ENCODE measurements around the gene TJP2. TPM values are rescaled to one million over a fixed set of nuclear protein-coding genes. Genes with fewer than 3 reads are reported as not detected.

Gene TJP2
- total and polyA plus RNA-seq, 10 of the 15 experiments (the other 5 are each of a cell fraction or from before 2014, with no cell fraction given): 6.4 to 59.9 (median 29.7) TPM

DNA sequence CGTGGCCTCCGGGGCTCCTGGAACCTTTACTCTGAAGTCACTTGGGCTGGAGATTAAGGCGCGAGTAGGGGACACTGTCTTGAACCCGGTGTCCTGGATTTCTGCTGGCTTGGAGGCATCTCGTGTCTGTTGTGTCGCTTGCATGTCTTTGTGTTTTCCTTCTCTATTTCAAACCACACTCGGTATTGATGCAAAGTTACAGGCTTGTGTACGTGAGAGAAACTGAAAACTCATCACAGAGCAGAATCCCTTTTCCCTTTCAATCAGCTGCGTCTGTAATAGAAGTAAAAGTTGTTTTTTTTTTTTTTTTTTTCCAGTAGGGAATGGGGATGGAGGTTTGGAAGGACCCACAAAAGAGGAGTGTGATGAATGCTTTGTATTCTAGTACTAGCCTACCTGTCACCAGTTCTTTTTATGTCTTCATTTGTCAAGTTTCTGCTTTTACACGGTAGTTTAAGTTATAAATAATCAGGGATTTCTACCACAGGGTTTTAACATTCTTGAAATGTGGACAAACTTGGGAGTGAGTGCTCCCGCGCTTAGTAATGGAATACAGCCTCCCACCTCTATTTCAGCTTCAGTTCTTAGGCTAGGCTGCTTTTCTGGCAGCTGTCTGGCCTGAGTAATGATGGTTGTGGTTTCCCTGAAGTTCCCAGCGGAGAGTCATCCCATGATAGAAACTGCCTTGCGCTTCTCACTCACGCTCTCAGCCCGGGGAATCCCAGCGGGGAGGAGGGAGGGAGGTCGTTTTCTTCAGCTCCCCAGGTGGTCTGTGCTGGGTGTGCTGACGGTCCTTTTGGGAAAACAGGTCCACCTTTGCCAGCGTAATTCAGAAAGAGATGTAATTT is 763 bp downstream of the TJP2 start (continued):
- TF ChIP-seq, protein P1, sequence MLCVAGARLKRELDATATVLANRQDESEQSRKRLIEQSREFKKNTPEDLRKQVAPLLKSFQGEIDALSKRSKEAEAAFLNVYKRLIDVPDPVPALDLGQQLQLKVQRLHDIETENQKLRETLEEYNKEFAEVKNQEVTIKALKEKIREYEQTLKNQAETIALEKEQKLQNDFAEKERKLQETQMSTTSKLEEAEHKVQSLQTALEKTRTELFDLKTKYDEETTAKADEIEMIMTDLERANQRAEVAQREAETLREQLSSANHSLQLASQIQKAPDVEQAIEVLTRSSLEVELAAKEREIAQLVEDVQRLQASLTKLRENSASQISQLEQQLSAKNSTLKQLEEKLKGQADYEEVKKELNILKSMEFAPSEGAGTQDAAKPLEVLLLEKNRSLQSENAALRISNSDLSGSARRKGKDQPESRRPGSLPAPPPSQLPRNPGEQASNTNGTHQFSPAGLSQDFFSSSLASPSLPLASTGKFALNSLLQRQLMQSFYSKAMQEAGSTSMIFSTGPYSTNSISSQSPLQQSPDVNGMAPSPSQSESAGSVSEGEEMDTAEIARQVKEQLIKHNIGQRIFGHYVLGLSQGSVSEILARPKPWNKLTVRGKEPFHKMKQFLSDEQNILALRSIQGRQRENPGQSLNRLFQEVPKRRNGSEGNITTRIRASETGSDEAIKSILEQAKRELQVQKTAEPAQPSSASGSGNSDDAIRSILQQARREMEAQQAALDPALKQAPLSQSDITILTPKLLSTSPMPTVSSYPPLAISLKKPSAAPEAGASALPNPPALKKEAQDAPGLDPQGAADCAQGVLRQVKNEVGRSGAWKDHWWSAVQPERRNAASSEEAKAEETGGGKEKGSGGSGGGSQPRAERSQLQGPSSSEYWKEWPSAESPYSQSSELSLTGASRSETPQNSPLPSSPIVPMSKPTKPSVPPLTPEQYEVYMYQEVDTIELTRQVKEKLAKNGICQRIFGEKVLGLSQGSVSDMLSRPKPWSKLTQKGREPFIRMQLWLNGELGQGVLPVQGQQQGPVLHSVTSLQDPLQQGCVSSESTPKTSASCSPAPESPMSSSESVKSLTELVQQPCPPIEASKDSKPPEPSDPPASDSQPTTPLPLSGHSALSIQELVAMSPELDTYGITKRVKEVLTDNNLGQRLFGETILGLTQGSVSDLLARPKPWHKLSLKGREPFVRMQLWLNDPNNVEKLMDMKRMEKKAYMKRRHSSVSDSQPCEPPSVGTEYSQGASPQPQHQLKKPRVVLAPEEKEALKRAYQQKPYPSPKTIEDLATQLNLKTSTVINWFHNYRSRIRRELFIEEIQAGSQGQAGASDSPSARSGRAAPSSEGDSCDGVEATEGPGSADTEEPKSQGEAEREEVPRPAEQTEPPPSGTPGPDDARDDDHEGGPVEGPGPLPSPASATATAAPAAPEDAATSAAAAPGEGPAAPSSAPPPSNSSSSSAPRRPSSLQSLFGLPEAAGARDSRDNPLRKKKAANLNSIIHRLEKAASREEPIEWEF (IDR thresholded peaks at IDR 0.05; ENCODE audit: insufficient replicate concordance, low read depth, low read length): peak; percentile 52
- TF ChIP-seq, protein P2, sequence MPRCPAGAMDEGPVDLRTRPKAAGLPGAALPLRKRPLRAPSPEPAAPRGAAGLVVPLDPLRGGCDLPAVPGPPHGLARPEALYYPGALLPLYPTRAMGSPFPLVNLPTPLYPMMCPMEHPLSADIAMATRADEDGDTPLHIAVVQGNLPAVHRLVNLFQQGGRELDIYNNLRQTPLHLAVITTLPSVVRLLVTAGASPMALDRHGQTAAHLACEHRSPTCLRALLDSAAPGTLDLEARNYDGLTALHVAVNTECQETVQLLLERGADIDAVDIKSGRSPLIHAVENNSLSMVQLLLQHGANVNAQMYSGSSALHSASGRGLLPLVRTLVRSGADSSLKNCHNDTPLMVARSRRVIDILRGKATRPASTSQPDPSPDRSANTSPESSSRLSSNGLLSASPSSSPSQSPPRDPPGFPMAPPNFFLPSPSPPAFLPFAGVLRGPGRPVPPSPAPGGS (IDR thresholded peaks at IDR 0.05; ENCODE audit: borderline replicate concordance, insufficient read depth, low read depth, low read length, poor library complexity, severe bottlenecking): peak; percentile 74
- no peak for TF ChIP-seq RCOR1 (conservative IDR thresholded peaks at IDR 0.05; ENCODE audit: low read depth, low read length)
- no peak for TF ChIP-seq POLR2AphosphoS2 (IDR thresholded peaks at IDR 0.05; ENCODE audit: low read depth, low read length)
- peak; percentile 91 to 92 for TF ChIP-seq IKZF2 (IDR thresholded peaks at IDR 0.05)
- peak; percentile 63; the same call in 1 of the 2 replicates for TF ChIP-seq TAF1 (IDR thresholded peaks at IDR 0.05; ENCODE audit: borderline replicate concordance, low read depth, low read length)
- TF ChIP-seq CHD1 (IDR thresholded peaks at IDR 0.05; ENCODE audit: low read depth, low read length): no peak
- TF ChIP-seq RUNX3 (IDR thresholded peaks at IDR 0.05; ENCODE audit: low read length): peak; percentile 96
- peak; percentile 81 to 84 for TF ChIP-seq EP300 (IDR thresholded peaks at IDR 0.05; ENCODE audit: borderline replicate concordance in 1 of 2, control insufficient read depth in 1 of 2, low read depth in 2 of 2, low read length in 2 of 2)
- TF ChIP-seq SMAD5 (IDR thresholded peaks at IDR 0.05; ENCODE audit: low read depth): 0 out of 2 replicates have a peak, but pooled peaks have one; percentile 39
- no peak for TF ChIP-seq ZNF622 (IDR thresholded peaks at IDR 0.05)
- TF ChIP-seq, protein P3, sequence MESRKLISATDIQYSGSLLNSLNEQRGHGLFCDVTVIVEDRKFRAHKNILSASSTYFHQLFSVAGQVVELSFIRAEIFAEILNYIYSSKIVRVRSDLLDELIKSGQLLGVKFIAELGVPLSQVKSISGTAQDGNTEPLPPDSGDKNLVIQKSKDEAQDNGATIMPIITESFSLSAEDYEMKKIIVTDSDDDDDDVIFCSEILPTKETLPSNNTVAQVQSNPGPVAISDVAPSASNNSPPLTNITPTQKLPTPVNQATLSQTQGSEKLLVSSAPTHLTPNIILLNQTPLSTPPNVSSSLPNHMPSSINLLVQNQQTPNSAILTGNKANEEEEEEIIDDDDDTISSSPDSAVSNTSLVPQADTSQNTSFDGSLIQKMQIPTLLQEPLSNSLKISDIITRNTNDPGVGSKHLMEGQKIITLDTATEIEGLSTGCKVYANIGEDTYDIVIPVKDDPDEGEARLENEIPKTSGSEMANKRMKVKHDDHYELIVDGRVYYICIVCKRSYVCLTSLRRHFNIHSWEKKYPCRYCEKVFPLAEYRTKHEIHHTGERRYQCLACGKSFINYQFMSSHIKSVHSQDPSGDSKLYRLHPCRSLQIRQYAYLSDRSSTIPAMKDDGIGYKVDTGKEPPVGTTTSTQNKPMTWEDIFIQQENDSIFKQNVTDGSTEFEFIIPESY (IDR thresholded peaks at IDR 0.05): no peak
- no peak for TF ChIP-seq NR2C2 (IDR thresholded peaks at IDR 0.05; ENCODE audit: borderline replicate concordance, control insufficient read depth, insufficient read length, low read depth)
- TF ChIP-seq, protein P4, sequence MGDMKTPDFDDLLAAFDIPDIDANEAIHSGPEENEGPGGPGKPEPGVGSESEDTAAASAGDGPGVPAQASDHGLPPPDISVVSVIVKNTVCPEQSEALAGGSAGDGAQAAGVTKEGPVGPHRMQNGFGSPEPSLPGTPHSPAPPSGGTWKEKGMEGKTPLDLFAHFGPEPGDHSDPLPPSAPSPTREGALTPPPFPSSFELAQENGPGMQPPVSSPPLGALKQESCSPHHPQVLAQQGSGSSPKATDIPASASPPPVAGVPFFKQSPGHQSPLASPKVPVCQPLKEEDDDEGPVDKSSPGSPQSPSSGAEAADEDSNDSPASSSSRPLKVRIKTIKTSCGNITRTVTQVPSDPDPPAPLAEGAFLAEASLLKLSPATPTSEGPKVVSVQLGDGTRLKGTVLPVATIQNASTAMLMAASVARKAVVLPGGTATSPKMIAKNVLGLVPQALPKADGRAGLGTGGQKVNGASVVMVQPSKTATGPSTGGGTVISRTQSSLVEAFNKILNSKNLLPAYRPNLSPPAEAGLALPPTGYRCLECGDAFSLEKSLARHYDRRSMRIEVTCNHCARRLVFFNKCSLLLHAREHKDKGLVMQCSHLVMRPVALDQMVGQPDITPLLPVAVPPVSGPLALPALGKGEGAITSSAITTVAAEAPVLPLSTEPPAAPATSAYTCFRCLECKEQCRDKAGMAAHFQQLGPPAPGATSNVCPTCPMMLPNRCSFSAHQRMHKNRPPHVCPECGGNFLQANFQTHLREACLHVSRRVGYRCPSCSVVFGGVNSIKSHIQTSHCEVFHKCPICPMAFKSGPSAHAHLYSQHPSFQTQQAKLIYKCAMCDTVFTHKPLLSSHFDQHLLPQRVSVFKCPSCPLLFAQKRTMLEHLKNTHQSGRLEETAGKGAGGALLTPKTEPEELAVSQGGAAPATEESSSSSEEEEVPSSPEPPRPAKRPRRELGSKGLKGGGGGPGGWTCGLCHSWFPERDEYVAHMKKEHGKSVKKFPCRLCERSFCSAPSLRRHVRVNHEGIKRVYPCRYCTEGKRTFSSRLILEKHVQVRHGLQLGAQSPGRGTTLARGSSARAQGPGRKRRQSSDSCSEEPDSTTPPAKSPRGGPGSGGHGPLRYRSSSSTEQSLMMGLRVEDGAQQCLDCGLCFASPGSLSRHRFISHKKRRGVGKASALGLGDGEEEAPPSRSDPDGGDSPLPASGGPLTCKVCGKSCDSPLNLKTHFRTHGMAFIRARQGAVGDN (IDR thresholded peaks at IDR 0.05): no peak
- TF ChIP-seq KAT2A (conservative IDR thresholded peaks at IDR 0.05; ENCODE audit: control insufficient read depth, low read depth, low read length): no peak

Measured in GM12878 (cell line).